ENCODE data around the gene C5orf52. TPM values are rescaled to one million over a fixed set of nuclear protein-coding genes. Genes with fewer than 3 reads are reported as not detected.

C5orf52 gene
- total RNA-seq, 1 experiment from 2014 or later: 0.84 TPM

Other genes with a start within 250 kb of the C5orf52 start
- gene NIPAL4, start 211.3 kb upstream of the C5orf52 start, total RNA-seq (2014; rRNA removed): 1.0 and 1.8 TPM in 2 replicates
- gene ADAM19, start 95.8 kb upstream of the C5orf52 start, total RNA-seq (2014; rRNA removed): 115 and 130 TPM in 2 replicates
- gene SOX30, start 19.1 kb upstream of the C5orf52 start, total RNA-seq (2014; rRNA removed): 0.51 TPM in 1 of 2 replicates, not detected in the other
- gene THG1L, start 59.9 kb downstream of the C5orf52 start, total RNA-seq (2014; rRNA removed): 45.1 and 45.3 TPM in 2 replicates
- gene LSM11, start 72.2 kb downstream of the C5orf52 start, total RNA-seq (2014; rRNA removed): 5.0 and 5.1 TPM in 2 replicates
- gene CLINT1, start 187.6 kb downstream of the C5orf52 start, total RNA-seq (2014; rRNA removed): 125 and 131 TPM in 2 replicates